ENCODE measurements around the gene GID8. TPM values are rescaled to one million over a fixed set of nuclear protein-coding genes. Genes with fewer than 3 reads are reported as not detected.

Gene GID8
- total and polyA plus RNA-seq, 2 of the 13 experiments (the other 11 are each of a cell fraction or from before 2014, with no cell fraction given), result 39.6 to 59.8 TPM

DNA sequence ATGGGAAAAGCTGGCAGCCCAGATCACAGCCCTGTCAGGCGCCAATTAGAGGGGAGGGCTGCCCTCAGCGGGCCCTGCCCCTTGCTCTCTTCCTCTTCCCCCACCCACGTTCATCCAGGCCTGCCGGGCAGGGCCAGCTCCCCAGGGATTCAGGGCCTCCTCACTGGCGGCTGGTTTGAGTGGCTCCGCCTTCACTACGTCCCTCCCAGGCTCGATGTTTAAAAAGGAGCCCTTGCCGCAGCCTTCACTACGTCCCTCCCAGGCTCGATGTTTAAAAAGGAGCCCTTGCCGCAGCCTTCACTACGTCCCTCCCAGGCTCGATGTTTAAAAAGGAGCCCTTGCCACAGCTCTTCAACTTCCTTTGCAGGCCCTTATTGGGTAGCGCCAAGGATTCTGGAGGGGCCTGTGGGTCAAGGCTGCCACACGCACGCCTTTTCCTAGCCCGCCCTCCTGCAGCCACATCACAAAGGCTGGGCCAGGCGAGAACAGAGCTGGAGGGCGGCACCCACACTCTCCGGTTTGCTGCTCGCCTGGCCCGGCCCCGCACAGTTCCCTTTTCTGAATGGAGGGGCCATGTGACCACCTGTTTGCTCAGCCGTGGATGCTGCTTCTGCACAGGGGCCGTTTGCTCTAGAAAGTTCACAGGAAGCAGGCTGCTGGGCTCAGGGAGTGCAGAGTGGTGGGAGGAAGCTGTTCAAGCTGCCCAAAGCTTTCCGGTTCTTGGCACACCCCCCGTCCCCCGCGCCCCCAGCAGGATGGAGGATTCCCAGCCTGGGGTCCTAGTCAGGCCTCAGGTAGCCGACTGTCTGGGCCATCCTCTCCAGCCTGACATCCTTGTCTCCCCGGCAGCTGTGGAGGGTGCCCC is 16.1 kb downstream of the GID8 start (continued):
- TF ChIP-seq ZNF556 (CRISPR knock-in tag; IDR thresholded peaks at IDR 0.05; ENCODE audit: borderline replicate concordance) (peak; percentile 30; the same call in 1 of the 2 replicates), ZSCAN20 (CRISPR knock-in tag; IDR thresholded peaks at IDR 0.05; ENCODE audit: borderline replicate concordance) (peak; percentile 97), GABPA (IDR thresholded peaks at IDR 0.05; ENCODE audit: low read depth, low read length) (no peak), GABPA (CRISPR knock-in tag; IDR thresholded peaks at IDR 0.05; ENCODE audit: low read depth) (peak; percentile 79), MXD4 (CRISPR knock-in tag; IDR thresholded peaks at IDR 0.05) (peak; percentile 97), RNF2 (conservative IDR thresholded peaks at IDR 0.05; ENCODE audit: low read depth) (peak; percentile 88), ZC3H4 (CRISPR knock-in tag; IDR thresholded peaks at IDR 0.05; ENCODE audit: borderline replicate concordance) (peak; percentile 27; the same call in 1 of the 2 replicates), ZSCAN21 (CRISPR knock-in tag; IDR thresholded peaks at IDR 0.05; ENCODE audit: borderline replicate concordance) (no peak; the same call in 1 of the 2 replicates), KMT2A (CRISPR knock-in tag; IDR thresholded peaks at IDR 0.05) (peak; percentile 74; the same call in 1 of the 2 replicates), SIN3B (IDR thresholded peaks at IDR 0.05; ENCODE audit: low read length) (0 out of 2 replicates have a peak, but pooled peaks have one; percentile 35), SRY (CRISPR knock-in tag; IDR thresholded peaks at IDR 0.05) (peak; percentile 99), TBX3 (IDR thresholded peaks at IDR 0.05; ENCODE audit: borderline replicate concordance) (no peak; the same call in 1 of the 2 replicates), ZFYVE20 (CRISPR knock-in tag; IDR thresholded peaks at IDR 0.05; ENCODE audit: borderline replicate concordance, low read depth) (peak; percentile 80; the same call in 1 of the 2 replicates), SIN3A (IDR thresholded peaks at IDR 0.05; ENCODE audit: borderline replicate concordance, low read depth, low read length) (peak; percentile 30; the same call in 1 of the 2 replicates), SOX6 (IDR thresholded peaks at IDR 0.05) (no peak), SOX6 (CRISPR knock-in tag; IDR thresholded peaks at IDR 0.05) (peak; percentile 65)
- TF ChIP-seq, protein P1, sequence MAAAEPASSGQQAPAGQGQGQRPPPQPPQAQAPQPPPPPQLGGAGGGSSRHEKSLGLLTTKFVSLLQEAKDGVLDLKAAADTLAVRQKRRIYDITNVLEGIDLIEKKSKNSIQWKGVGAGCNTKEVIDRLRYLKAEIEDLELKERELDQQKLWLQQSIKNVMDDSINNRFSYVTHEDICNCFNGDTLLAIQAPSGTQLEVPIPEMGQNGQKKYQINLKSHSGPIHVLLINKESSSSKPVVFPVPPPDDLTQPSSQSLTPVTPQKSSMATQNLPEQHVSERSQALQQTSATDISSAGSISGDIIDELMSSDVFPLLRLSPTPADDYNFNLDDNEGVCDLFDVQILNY (CRISPR knock-in tag; conservative IDR thresholded peaks at IDR 0.05), result 0 out of 2 replicates have a peak, but pooled peaks have one; percentile 20
- TF ChIP-seq, protein P2, sequence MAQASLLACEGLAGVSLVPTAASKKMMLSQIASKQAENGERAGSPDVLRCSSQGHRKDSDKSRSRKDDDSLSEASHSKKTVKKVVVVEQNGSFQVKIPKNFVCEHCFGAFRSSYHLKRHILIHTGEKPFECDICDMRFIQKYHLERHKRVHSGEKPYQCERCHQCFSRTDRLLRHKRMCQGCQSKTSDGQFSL (CRISPR knock-in tag; IDR thresholded peaks at IDR 0.05), result peak; percentile 75
- TF ChIP-seq, protein P3, sequence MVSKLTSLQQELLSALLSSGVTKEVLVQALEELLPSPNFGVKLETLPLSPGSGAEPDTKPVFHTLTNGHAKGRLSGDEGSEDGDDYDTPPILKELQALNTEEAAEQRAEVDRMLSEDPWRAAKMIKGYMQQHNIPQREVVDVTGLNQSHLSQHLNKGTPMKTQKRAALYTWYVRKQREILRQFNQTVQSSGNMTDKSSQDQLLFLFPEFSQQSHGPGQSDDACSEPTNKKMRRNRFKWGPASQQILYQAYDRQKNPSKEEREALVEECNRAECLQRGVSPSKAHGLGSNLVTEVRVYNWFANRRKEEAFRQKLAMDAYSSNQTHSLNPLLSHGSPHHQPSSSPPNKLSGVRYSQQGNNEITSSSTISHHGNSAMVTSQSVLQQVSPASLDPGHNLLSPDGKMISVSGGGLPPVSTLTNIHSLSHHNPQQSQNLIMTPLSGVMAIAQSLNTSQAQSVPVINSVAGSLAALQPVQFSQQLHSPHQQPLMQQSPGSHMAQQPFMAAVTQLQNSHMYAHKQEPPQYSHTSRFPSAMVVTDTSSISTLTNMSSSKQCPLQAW (CRISPR knock-in tag; IDR thresholded peaks at IDR 0.05), result peak; percentile 97
- TF ChIP-seq, protein P4, sequence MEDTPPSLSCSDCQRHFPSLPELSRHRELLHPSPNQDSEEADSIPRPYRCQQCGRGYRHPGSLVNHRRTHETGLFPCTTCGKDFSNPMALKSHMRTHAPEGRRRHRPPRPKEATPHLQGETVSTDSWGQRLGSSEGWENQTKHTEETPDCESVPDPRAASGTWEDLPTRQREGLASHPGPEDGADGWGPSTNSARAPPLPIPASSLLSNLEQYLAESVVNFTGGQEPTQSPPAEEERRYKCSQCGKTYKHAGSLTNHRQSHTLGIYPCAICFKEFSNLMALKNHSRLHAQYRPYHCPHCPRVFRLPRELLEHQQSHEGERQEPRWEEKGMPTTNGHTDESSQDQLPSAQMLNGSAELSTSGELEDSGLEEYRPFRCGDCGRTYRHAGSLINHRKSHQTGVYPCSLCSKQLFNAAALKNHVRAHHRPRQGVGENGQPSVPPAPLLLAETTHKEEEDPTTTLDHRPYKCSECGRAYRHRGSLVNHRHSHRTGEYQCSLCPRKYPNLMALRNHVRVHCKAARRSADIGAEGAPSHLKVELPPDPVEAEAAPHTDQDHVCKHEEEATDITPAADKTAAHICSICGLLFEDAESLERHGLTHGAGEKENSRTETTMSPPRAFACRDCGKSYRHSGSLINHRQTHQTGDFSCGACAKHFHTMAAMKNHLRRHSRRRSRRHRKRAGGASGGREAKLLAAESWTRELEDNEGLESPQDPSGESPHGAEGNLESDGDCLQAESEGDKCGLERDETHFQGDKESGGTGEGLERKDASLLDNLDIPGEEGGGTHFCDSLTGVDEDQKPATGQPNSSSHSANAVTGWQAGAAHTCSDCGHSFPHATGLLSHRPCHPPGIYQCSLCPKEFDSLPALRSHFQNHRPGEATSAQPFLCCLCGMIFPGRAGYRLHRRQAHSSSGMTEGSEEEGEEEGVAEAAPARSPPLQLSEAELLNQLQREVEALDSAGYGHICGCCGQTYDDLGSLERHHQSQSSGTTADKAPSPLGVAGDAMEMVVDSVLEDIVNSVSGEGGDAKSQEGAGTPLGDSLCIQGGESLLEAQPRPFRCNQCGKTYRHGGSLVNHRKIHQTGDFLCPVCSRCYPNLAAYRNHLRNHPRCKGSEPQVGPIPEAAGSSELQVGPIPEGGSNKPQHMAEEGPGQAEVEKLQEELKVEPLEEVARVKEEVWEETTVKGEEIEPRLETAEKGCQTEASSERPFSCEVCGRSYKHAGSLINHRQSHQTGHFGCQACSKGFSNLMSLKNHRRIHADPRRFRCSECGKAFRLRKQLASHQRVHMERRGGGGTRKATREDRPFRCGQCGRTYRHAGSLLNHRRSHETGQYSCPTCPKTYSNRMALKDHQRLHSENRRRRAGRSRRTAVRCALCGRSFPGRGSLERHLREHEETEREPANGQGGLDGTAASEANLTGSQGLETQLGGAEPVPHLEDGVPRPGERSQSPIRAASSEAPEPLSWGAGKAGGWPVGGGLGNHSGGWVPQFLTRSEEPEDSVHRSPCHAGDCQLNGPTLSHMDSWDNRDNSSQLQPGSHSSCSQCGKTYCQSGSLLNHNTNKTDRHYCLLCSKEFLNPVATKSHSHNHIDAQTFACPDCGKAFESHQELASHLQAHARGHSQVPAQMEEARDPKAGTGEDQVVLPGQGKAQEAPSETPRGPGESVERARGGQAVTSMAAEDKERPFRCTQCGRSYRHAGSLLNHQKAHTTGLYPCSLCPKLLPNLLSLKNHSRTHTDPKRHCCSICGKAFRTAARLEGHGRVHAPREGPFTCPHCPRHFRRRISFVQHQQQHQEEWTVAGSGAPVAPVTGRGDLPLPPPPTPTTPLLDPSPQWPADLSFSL (CRISPR knock-in tag; IDR thresholded peaks at IDR 0.05), result no peak
